NCI-H187 treated with DMSO at 0.1 percent for 48 hours (cell line): ENCODE data around the gene THBS4.

Source experiments
- DNase-seq: peaks from one replicate; lab custom pipeline; 2025; lab: John Stamatoyannopoulos, UW

Gene THBS4

DNA sequence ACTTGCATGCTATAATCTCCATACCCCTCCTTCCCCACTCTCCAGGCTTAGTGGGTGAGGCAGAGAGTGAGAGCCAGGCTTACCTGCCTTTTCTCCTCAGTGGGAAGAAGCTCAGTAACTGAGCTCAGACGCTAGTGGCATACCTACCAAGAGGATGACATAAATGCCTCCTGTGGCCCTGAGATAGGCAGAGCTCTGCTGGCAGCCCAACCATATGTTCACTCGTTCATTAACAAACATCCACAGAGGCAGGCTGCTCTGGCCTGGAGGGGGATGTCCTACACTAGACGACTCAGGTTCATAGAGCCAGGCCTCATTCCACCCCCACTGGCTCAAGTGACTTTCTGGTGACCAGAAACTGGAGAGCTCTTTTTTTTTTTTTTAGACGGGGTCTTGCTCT is 81.3 kb downstream of the THBS4 start:
- no peak for DNase-seq

- DNase-seq: no peak
Observed at GRCh38 chr5:80117446-80117845, 82.3 kb downstream of the THBS4 start.

- DNase-seq: no peak
Observed at GRCh38 chr5:80119372-80119771, 84.2 kb downstream of the THBS4 start.

DNA sequence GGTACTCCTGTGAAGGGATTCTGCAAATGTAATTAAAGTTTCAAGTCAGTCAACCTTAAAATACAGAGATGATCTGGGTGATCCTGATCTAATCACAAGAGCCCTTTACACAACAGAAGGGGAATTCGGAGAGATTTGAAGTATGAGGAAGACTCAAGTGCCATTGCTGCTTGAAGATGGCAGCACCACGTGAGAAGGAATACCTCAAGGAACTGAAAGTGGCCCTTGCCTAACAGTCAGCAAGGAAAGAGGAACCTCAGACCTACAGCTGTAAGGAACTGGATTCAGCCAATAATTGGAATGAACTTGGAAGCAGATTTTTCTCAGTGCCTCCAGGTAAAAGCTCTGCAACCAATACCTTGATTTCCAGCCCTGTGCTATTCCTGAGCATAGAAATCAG is 87.4 kb downstream of the THBS4 start:
- DNase-seq: no peak

DNA sequence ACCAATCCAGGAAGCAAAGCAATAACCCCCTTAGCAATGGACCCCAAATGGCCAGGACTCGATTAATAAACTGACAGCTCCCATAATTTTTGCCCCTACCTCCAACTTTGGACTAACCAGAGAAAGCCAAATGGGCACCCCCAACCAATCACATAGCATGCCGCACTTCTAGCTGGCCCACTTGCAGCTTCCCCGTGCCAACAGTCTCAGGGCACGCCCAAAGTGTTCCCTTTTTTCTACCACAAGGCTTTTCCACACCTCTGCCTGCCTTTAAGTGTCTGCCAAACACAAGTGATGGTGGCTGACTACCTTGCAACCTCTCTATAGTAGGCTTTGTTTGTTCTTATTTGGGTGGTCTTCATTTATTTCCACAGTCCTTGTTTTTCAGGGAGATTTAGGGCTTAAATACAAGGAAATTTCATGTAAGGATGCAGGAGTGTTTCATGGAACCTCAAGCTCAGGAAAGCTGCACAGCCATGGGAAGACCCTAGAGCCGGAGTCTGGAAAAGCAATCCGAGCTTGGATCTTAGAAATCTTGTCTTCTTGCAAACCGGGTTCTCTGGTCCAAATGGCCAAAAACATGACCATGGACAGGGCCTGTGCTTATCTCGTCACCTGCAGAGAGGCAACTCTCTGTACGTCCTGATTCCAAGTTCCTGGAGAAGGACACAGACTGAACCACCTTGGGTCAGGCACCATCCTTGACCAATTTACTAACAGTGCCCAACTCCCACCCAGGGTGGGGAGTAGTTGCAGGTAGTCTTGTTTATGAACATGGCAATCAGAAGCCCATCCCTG is 89.2 kb downstream of the THBS4 start:
- DNase-seq: no peak

- DNase-seq: no peak
Observed at GRCh38 chr5:80125022-80125961, 90.1 kb downstream of the THBS4 start.

DNA sequence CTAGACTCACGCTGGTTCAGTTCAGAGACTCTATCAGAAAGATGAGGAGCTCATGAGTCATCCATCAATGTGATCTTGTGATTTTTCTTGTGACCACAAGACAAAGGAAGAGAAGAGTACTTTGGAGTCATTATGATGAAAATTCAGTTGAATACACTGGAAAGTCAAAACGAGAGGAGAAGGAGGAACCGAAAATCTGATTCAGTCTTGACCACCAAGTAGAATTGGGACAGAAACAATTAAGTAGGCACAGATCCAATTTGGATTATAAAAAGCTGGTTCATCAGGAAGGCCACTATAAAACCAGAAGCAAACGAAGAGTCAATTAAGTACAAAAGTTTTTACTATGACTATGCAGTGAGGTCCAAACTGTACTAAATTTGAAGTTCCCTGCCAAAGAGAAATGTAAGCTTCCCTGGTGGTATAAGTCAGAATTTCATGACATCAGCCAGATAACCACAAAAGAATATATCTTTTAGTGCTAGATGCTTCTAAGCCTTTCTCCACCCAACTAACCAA is 90.9 kb downstream of the THBS4 start:
- no peak for DNase-seq

GRCh38 chr5:80127116-80127552 is 92.0 kb downstream of the THBS4 start:
- no peak for DNase-seq

DNA sequence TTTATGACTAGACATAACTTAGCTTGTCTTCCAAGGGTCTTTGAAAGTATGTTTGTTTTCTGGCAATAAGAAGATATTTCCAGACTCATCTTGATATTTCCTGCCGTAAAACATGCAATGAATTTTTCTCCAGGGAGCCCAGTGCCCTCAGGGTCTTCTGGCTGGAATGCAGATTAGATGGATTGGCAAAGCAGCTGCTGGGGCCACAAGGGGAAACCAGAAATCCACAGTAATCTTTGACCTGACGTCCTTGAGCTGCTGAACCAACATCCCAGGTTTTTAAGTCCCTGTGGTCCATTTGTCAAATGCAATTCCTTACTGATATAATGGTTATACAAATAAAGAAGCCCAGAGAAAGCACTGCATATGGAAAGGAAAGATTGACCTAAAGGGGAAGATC is 93.0 kb downstream of the THBS4 start:
- no peak for DNase-seq

DNA sequence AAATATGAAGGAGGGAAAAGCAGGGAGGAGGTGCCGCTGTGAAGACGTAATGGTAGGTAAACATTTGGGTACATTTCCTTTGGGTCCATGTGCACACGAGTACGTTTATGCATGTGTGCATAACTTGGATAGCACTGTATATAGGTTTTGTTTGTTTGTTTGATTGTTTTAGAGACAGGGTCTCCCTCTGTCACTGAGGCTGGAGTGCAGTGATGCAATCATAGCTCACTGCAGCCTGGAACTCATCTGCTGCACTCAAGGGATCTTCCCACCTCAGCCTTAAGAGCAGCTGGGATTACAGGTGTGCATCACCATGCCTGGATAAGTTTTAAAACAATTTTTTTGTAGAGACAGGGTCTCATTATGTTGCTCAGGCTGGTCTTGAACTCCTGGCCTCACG is 94.0 kb downstream of the THBS4 start:
- DNase-seq: no peak
